ENCODE results near the gene HSPBP1. TPM values are rescaled to one million over a fixed set of nuclear protein-coding genes. Genes with fewer than 3 reads are reported as not detected.
"Not testable (repeated sequence)": the region's sequence is repeated elsewhere in the genome, so short reads cannot be mapped to it uniquely, and the experiment has no call there.

The HSPBP1 gene
- total RNA-seq = 7.9 TPM

- Histone ChIP-seq H3K4me3 (ENCODE audit: low read length) (peak within 1 kb of the TSS; percentile 71), H3K9me3 (ENCODE audit: low read depth, low read length) (no peaks in the 10 kb centered on the region), H3K27me3 (ENCODE audit: insufficient read depth, low read length) (no peaks in the 10 kb centered on the region), H3K4me1 (ENCODE audit: insufficient read depth, low read length) (peaks cover 48% of the 10 kb centered on the region)
Measured at GRCh38 chr19:55279770-55280643, at the start of gene HSPBP1. Gene HSPBP1 (minus strand): TSS chr19:55280110. CDS start chr19:55279608, 502 bp downstream.

GRCh38 chr19:55328774-55329318 is 48.9 kb upstream of the HSPBP1 start:
- H3K9me3 ChIP-seq (ENCODE audit: low read depth, low read length); H3K27me3 ChIP-seq (ENCODE audit: insufficient read depth, low read length); H3K4me3 ChIP-seq (ENCODE audit: low read length): not testable (repeated sequence)
- peaks cover 44% of the 10 kb centered on the region for H3K4me1 ChIP-seq (ENCODE audit: insufficient read depth, low read length)

GRCh38 chr19:55325172-55325571 is 45.3 kb upstream of the HSPBP1 start, which contains the start of gene TMEM150B:
Gene TMEM150B (minus strand): TSS chr19:55325341. CDS start chr19:55321036, 4,305 bp downstream.
- Histone ChIP-seq H3K4me1 (ENCODE audit: insufficient read depth, low read length) (peaks cover 57% of the 10 kb centered on the region), H3K27me3 (ENCODE audit: insufficient read depth, low read length) (no peaks in the 10 kb centered on the region), H3K9me3 (ENCODE audit: low read depth, low read length) (no peaks in the 10 kb centered on the region), H3K4me3 (ENCODE audit: low read length) (peak within 1 kb of the TSS; percentile 34)

- peaks cover 54% of the 10 kb centered on the region for H3K4me1 ChIP-seq (ENCODE audit: insufficient read depth, low read length)
- H3K9me3 ChIP-seq (ENCODE audit: low read depth, low read length) = no peaks in the 10 kb centered on the region
- H3K4me3 ChIP-seq (ENCODE audit: low read length) = peak overlapping the region; percentile 34
- no peaks in the 10 kb centered on the region for H3K27me3 ChIP-seq (ENCODE audit: insufficient read depth, low read length)
Measured at GRCh38 chr19:55324662-55325061, 44.8 kb upstream of the HSPBP1 start.

- Histone ChIP-seq H3K4me3 (ENCODE audit: low read length) (no peak overlapping the region), H3K4me1 (ENCODE audit: insufficient read depth, low read length) (peaks cover 48% of the 10 kb centered on the region), H3K9me3 (ENCODE audit: low read depth, low read length) (no peaks in the 10 kb centered on the region), H3K27me3 (ENCODE audit: insufficient read depth, low read length) (no peaks in the 10 kb centered on the region)
Measured at GRCh38 chr19:55322204-55322885, 42.4 kb upstream of the HSPBP1 start.

GRCh38 chr19:55321466-55322137 is 41.7 kb upstream of the HSPBP1 start:
- Histone ChIP-seq H3K4me3 (ENCODE audit: low read length) (no peak overlapping the region), H3K9me3 (ENCODE audit: low read depth, low read length) (no peaks in the 10 kb centered on the region), H3K27me3 (ENCODE audit: insufficient read depth, low read length) (no peaks in the 10 kb centered on the region), H3K4me1 (ENCODE audit: insufficient read depth, low read length) (peaks cover 44% of the 10 kb centered on the region)

GRCh38 chr19:55320844-55321419 is 41.0 kb upstream of the HSPBP1 start:
- no peaks in the 10 kb centered on the region for H3K9me3 ChIP-seq (ENCODE audit: low read depth, low read length)
- no peaks in the 10 kb centered on the region for H3K27me3 ChIP-seq (ENCODE audit: insufficient read depth, low read length)
- peaks cover 37% of the 10 kb centered on the region for H3K4me1 ChIP-seq (ENCODE audit: insufficient read depth, low read length)
- H3K4me3 ChIP-seq (ENCODE audit: low read length) = no peak overlapping the region

GRCh38 chr19:55319785-55320184 is 39.9 kb upstream of the HSPBP1 start:
- H3K4me3 ChIP-seq (ENCODE audit: low read length) = no peak overlapping the region
- H3K4me1 ChIP-seq (ENCODE audit: insufficient read depth, low read length) = peaks cover 31% of the 10 kb centered on the region
- no peaks in the 10 kb centered on the region for H3K27me3 ChIP-seq (ENCODE audit: insufficient read depth, low read length)
- no peaks in the 10 kb centered on the region for H3K9me3 ChIP-seq (ENCODE audit: low read depth, low read length)

GRCh38 chr19:55316646-55317045 is 36.7 kb upstream of the HSPBP1 start:
- Histone ChIP-seq H3K9me3 (ENCODE audit: low read depth, low read length) (no peaks in the 10 kb centered on the region), H3K27me3 (ENCODE audit: insufficient read depth, low read length) (no peaks in the 10 kb centered on the region), H3K4me3 (ENCODE audit: low read length) (no peak overlapping the region), H3K4me1 (ENCODE audit: insufficient read depth, low read length) (peaks cover 7% of the 10 kb centered on the region)

- Histone ChIP-seq H3K9me3 (ENCODE audit: low read depth, low read length) (no peaks in the 10 kb centered on the region), H3K27me3 (ENCODE audit: insufficient read depth, low read length) (no peaks in the 10 kb centered on the region), H3K4me1 (ENCODE audit: insufficient read depth, low read length) (peaks cover under 1% of the 10 kb centered on the region)
Measured at GRCh38 chr19:55315956-55316525, 36.1 kb upstream of the HSPBP1 start.

GRCh38 chr19:55314396-55314795 is 34.5 kb upstream of the HSPBP1 start:
- H3K4me1 ChIP-seq (ENCODE audit: insufficient read depth, low read length) = no peaks in the 10 kb centered on the region
- no peaks in the 10 kb centered on the region for H3K27me3 ChIP-seq (ENCODE audit: insufficient read depth, low read length)

More at GRCh38 chr19:55315956-55316525, 36.1 kb upstream of the HSPBP1 start:
- no peak overlapping the region for H3K4me3 ChIP-seq (ENCODE audit: low read length)

GRCh38 chr19:55312621-55313512 is 33.0 kb upstream of the HSPBP1 start:
- Histone ChIP-seq H3K4me3 (ENCODE audit: low read length) (no peak overlapping the region), H3K27me3 (ENCODE audit: insufficient read depth, low read length) (no peaks in the 10 kb centered on the region), H3K9me3 (ENCODE audit: low read depth, low read length) (no peaks in the 10 kb centered on the region), H3K4me1 (ENCODE audit: insufficient read depth, low read length) (no peaks in the 10 kb centered on the region)

More at GRCh38 chr19:55314396-55314795, 34.5 kb upstream of the HSPBP1 start:
- Histone ChIP-seq H3K9me3 (ENCODE audit: low read depth, low read length) (no peaks in the 10 kb centered on the region), H3K4me3 (ENCODE audit: low read length) (no peak overlapping the region)

- Histone ChIP-seq H3K9me3 (ENCODE audit: low read depth, low read length) (no peaks in the 10 kb centered on the region), H3K4me1 (ENCODE audit: insufficient read depth, low read length) (no peaks in the 10 kb centered on the region), H3K4me3 (ENCODE audit: low read length) (no peak overlapping the region), H3K27me3 (ENCODE audit: insufficient read depth, low read length) (no peaks in the 10 kb centered on the region)
Measured at GRCh38 chr19:55311797-55312196, 31.9 kb upstream of the HSPBP1 start.
